HTR-8/SVneo (cell line): Measurements from ENCODE around the gene MED27.

Experiments
- DNase-seq: peaks from one replicate; pipeline ENCODE4 v3.0.0; 2011; ENCODE audit warnings: low spot score, mixed read lengths; ENCODE audit not compliant: insufficient read length
- FAIRE-seq: peaks from 2 replicates; lab custom pipeline; 2011; peaks lifted over from hg19 to GRCh38; lab: Jason Lieb, UNC

Gene MED27

GRCh38 chr9:131977109-131977838, 102.4 kb downstream of the MED27 start:
- no peak for FAIRE-seq
- no peak for DNase-seq

DNA sequence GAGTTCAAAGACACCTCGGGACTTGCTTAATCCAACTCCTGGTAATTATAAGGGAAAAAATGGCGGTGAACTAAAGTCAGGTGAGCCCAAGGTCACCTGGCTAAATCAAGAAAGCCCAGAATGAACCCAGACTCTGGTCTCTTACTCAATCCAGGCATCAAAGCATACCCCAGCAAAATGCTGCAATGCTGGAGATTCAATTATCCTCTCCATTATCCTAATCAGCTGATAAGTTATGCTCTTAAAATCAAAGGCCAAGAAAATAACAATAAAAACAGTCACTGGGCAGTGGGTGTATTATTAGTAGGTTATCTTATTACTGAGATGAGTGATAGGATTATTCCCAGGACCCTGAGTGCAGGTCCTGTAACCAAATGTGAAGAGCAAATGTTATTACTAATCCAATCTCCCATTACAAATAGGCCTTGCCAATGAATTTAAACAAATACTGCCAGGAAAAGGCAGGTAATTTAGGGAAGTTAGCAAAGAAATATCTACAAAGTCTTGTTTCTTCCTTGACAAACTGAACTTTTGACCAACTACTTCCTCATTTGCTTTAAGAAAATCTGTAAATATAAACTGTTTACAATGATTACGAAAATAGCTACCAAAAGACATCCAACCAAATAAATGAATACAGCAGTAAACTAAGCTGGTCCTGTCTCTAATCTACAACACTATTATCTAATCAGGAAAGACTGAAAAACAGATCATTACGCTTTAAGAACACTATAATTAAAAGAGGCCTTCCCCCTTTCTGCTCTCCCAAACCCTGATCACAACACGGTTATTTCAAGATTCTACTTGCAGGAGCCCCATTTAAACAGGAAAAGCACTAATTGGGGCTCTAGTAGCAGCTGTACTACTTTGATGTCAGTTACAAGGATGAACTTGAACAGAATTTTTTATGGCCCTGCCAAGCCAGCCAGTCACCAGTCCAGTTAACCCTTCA, 103.2 kb downstream of the MED27 start:
- FAIRE-seq (no peak), DNase-seq (no peak)

GRCh38 chr9:131972889-131973288, 106.8 kb downstream of the MED27 start:
- no peak for DNase-seq
- no peak for FAIRE-seq

- FAIRE-seq (no peak), DNase-seq (no peak)
These were observed 108.1 kb downstream of the MED27 start for GRCh38 chr9:131971482-131972074.

- DNase-seq (no peak), FAIRE-seq (no peak)
These were observed 110.1 kb downstream of the MED27 start for GRCh38 chr9:131969469-131969989.

GRCh38 chr9:131968632-131969031, 111.0 kb downstream of the MED27 start:
- no peak for FAIRE-seq
- DNase-seq: no peak

DNA sequence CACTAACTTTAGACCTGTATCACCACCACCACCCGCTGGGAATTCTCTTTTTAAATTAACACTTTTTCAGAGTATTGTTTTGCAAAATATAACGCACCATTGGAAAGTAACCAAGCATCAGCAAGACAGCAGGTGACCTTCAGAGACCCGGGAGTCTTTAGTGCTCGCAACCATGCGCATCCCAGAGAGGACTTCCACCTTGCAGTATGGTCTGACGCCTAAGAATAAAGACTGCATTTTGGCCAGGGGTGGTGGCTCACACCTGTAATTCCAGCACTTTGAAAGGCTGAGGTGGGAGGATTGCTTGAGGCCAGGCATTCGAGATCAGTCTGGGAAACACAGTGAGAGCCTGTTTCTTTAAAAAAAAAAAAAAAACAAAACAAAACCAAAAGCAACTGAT, 113.8 kb downstream of the MED27 start:
- no peak for DNase-seq
- FAIRE-seq: no peak

DNA sequence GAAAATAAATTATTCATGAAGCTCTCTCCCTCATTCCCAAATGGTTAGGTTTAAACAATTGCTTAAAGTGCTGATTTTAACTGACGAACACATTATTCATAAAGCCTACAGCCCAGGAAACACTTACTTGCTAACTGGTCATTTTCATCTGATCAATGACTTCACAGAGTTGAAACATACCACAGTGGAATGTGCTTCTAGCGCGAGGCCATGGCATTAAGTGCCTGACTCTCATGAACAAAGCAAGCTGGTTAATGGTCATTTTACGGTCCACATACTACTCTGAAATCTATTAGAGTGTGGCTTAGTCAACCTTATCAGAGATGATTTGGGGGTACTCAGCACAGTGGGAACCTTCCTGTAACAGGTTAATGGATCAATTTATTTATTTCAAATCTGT, 114.6 kb downstream of the MED27 start:
- FAIRE-seq (no peak), DNase-seq (no peak)

- FAIRE-seq: no peak
These were observed 116.3 kb downstream of the MED27 start for GRCh38 chr9:131963072-131964030.

GRCh38 chr9:131961496-131961880, 118.2 kb downstream of the MED27 start:
- DNase-seq (no peak), FAIRE-seq (no peak)

More at GRCh38 chr9:131963072-131964030, 116.3 kb downstream of the MED27 start:
- no peak for DNase-seq

DNA sequence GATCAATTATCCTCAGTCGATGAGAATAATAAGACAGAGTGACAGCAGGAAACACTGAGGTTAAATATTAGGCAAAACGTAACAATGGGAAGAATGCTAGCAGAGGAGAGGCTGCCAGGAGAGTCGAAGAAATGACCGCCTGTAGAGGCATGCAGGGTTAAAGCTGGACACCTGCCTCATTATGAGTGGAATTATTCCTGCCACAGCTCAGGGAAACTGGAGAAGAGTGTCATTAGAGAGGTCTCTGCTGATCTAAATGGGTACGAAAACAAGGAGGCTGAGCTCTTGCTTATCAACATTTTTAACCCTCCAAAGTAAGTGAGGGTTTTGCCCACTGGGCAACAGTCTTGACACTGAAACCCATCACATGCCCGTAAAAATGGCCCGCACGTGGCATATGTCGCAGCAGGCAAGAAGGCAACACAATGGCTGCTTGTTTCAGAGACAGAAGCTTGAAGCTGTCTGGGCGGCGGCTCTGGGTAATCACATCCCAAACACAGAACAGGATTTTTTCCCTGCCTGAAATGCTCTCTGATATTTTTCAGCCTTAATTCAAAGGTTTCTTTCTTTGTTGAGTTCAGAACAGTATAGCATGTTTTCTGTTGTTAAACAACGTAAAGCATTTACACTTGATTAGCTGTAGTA, 118.7 kb downstream of the MED27 start:
- FAIRE-seq: no peak
- no peak for DNase-seq

DNA sequence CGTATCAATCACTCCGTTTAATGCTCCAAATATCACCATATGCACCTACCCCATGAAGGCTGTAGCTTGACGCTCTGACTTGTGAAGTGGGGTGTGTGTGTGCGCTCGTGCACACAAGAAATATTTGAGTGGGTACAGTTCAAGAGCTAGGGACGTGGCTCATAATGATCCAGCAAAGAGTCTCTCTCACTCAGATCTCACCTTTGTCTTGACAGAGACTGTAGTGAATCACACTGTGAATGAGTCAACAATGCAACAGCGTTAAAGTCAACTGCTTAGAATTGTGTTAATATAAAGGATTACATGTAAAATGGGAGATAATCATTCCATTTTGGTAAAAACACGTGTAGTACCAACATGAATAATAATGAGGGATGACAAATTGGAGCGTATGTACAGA, 119.4 kb downstream of the MED27 start:
- FAIRE-seq: no peak
- DNase-seq: no peak

DNA sequence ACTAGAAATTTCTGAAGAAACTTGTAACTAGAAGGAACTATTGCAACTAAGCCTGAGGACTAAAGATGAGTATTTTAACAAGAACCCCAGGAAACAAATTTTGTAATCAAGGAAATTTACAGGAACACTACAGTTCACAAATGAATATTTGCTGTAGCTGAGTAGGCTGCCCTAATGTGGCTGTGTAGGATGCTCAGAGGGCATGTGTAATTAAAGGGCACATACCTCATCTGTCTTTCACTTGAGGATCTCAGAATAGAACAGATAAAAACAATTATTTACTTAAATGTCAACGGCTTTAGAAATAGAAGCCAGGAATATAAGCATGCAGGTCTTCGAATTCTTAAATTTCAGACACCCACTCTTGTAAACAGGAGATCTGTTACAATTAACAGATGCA, 119.8 kb downstream of the MED27 start:
- DNase-seq: no peak
- no peak for FAIRE-seq

DNA sequence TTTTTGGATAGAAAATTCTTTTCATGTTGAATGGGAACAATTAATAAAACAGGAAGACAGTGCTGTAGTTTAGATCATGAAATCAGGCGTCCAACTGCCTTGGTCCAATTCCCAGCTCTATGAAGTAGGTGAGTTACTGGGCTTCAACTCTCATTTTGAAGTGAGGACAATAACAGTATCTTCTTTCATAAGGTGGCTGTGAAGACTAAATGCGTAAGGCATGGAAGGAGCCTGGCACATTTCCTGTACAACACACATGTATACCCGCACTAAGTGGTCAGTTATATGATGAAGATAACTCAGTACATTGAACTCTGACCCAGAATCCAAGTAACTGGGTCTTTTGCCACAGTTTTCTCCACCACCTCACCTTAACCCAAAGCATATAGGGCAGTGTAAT, 120.6 kb downstream of the MED27 start:
- DNase-seq (no peak), FAIRE-seq (no peak)

GRCh38 chr9:131954299-131954698, 125.4 kb downstream of the MED27 start:
- FAIRE-seq: no peak
- DNase-seq: no peak

GRCh38 chr9:131951905-131952304, 127.8 kb downstream of the MED27 start:
- FAIRE-seq (no peak), DNase-seq (no peak)

DNA sequence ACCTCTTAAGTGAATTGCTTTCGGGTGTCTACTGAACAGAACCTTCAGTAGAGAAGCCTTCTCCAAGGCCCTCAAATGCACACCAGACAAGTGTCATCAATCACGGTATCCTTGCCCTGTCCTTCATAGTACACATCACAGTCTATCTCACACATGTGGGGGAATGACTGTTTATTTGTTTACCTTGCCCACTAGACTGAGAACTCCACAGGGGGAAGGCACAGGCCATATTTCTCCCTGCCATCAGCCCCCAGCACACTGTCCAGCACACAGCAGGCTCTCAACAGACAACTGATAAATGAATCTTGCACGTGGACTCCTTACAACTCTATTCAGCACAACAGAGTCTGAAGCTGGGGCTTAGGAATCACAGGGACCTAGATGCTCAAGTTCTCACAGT, 128.5 kb downstream of the MED27 start:
- DNase-seq (no peak), FAIRE-seq (no peak)

- DNase-seq (no peak), FAIRE-seq (no peak)
These were observed 129.2 kb downstream of the MED27 start for GRCh38 chr9:131950487-131950886.

GRCh38 chr9:131946180-131946579, 133.5 kb downstream of the MED27 start:
- DNase-seq (no peak), FAIRE-seq (no peak)
